Measurements from ENCODE around the gene SCLT1.

The SCLT1 gene

GRCh38 chr4:128955751-128956150, 137.6 kb downstream of the SCLT1 start:
- no peak for DNase-seq

GRCh38 chr4:128954941-128955340, 138.4 kb downstream of the SCLT1 start:
- no peak for DNase-seq

- DNase-seq, result no peak
Measured at GRCh38 chr4:128951316-128951715, 142.0 kb downstream of the SCLT1 start.

GRCh38 chr4:128950796-128951195, 142.5 kb downstream of the SCLT1 start:
- DNase-seq, result no peak

- no peak for DNase-seq
Measured at GRCh38 chr4:128946916-128947315, 146.4 kb downstream of the SCLT1 start.

GRCh38 chr4:128942607-128943006, 150.7 kb downstream of the SCLT1 start:
- DNase-seq, result no peak

GRCh38 chr4:128940971-128941370, 152.4 kb downstream of the SCLT1 start:
- no peak for DNase-seq

GRCh38 chr4:128930051-128930450, 163.3 kb downstream of the SCLT1 start:
- no peak for DNase-seq

- no peak for DNase-seq
Measured at GRCh38 chr4:128924951-128925350, 168.4 kb downstream of the SCLT1 start.

GRCh38 chr4:128921954-128922353, 171.4 kb downstream of the SCLT1 start:
- no peak for DNase-seq

GRCh38 chr4:128917781-128918180, 175.6 kb downstream of the SCLT1 start:
- no peak for DNase-seq

- no peak for DNase-seq
Measured at GRCh38 chr4:128916832-128917231, 176.5 kb downstream of the SCLT1 start.

GRCh38 chr4:128915544-128915943, 177.8 kb downstream of the SCLT1 start:
- DNase-seq, result no peak

- no peak for DNase-seq
Measured at GRCh38 chr4:128913228-128913627, 180.1 kb downstream of the SCLT1 start.

GRCh38 chr4:128908735-128909134, 184.6 kb downstream of the SCLT1 start:
- DNase-seq, result no peak

- DNase-seq, result no peak
Measured at GRCh38 chr4:128907981-128908380, 185.4 kb downstream of the SCLT1 start.

GRCh38 chr4:128906581-128906980, 186.8 kb downstream of the SCLT1 start:
- DNase-seq, result no peak

- DNase-seq, result no peak
Measured at GRCh38 chr4:128904821-128905220, 188.5 kb downstream of the SCLT1 start.

- DNase-seq, result no peak
Measured at GRCh38 chr4:128880662-128881061, 212.7 kb downstream of the SCLT1 start.

- no peak for DNase-seq
Measured at GRCh38 chr4:128879971-128880370, 213.4 kb downstream of the SCLT1 start.

- no peak for DNase-seq
Measured at GRCh38 chr4:128879283-128879682, 214.1 kb downstream of the SCLT1 start.

- DNase-seq, result no peak
Measured at GRCh38 chr4:128877934-128878333, 215.4 kb downstream of the SCLT1 start.

GRCh38 chr4:128876200-128876599, 217.1 kb downstream of the SCLT1 start:
- DNase-seq, result no peak

- DNase-seq, result no peak
Measured at GRCh38 chr4:128871948-128872347, 221.4 kb downstream of the SCLT1 start.

- no peak for DNase-seq
Measured at GRCh38 chr4:128869776-128870509, 223.4 kb downstream of the SCLT1 start.
